NCI-H510A treated with DMSO at 0.1 percent for 48 hours (cell line): ENCODE measurements around the gene ZGRF1.
A peak's percentile ranks its signal among the peaks of the same experiment; 100 is the strongest.
"Not testable (repeated sequence)": the region's sequence is repeated elsewhere in the genome, so short reads cannot be mapped to it uniquely, and the experiment has no call there.

ENCODE experiments used
- DNase-seq: peaks from one replicate; lab custom pipeline; 2025; lab: John Stamatoyannopoulos, UW

Gene ZGRF1, protein sequence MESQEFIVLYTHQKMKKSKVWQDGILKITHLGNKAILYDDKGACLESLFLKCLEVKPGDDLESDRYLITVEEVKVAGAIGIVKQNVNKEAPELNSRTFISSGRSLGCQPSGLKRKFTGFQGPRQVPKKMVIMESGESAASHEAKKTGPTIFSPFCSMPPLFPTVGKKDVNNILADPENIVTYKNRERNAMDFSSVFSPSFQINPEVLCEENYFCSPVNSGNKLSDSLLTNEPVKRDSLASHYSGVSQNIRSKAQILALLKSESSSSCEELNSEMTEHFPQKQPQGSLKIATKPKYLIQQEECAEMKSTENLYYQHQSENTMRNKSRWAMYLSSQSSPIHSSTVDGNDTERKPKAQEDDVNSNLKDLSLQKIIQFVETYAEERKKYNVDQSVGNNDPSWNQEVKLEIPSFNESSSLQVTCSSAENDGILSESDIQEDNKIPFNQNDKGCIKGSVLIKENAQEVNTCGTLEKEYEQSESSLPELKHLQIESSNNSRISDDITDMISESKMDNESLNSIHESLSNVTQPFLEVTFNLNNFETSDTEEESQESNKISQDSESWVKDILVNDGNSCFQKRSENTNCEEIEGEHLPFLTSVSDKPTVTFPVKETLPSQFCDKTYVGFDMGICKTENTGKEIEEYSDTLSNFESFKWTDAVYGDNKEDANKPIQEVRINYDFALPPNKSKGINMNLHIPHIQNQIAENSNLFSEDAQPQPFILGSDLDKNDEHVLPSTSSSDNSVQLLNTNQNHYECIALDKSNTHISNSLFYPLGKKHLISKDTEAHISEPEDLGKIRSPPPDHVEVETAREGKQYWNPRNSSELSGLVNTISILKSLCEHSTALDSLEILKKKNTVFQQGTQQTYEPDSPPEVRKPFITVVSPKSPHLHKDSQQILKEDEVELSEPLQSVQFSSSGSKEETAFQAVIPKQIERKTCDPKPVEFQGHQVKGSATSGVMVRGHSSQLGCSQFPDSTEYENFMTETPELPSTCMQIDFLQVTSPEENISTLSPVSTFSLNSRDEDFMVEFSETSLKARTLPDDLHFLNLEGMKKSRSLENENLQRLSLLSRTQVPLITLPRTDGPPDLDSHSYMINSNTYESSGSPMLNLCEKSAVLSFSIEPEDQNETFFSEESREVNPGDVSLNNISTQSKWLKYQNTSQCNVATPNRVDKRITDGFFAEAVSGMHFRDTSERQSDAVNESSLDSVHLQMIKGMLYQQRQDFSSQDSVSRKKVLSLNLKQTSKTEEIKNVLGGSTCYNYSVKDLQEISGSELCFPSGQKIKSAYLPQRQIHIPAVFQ (N-terminal part only)

DNA sequence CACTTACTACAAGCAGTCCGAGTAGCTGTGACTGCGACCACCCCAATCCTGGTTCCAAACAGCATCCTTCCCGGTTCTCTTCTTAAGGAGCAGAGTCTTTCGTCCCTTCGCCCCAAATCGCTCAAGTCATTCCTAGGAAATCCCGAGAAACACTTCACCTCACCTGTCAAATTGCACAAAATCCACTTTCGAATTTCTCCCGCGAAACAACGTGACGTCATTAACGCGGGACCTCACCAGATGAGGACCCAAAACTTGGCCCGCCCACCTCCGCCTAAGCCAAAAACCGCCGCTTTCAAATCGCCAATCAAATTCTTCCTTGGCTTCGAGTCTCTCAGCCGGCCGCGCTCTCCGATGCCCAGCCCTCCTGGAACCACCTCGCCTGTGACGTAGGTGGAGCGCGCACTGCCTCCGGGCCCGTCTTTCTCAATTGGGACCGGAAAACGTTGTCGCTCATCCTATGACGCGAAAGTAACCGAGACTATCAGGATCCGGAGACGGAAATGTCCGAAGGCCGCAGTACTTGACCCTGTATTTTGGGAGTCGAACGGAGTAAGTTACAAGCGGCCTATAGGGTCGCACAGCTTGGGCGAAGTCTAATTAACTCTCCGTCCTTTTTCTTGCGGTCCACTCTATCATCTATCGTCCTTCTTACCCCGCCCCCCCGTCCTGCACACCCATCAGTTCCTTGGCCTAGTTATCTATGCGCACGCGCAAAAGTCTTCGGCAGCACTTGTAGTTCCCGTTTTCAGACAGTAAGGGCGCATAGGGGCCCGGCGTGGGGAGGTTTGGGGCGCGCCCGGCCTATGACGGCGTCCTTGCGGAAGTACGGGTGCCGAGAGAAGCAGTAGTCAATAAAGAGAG lies at the start of gene ZGRF1, which contains the start of gene LARP7:
TSS of gene ZGRF1 (minus strand) at position 222 of the 864 bp plus-strand sequence. CDS start 3,733 bp downstream, outside the sequence.
TSS of gene LARP7 (plus strand) at position 456 of the 864 bp plus-strand sequence. CDS start 7,527 bp downstream, outside the sequence.
- DNase-seq = peak; percentile 92

DNA sequence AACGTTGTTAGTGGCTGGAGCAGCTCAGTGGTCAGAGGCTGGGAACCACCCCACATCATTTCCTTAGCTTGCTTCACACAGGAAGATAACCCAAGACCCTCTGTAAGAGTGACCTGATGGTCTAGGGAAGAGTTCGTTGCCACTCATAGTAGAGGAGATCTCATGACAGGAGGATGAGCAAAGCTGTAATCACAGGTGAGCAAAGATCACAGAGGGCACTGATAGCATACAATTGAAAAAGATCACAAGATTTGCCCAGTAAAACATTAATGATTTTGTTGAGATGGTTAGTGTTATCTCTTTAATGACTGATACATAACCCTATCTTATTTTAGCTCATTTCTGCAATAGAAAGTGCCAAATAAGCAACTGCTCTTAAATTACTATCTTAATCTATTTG lies 44.3 kb upstream of the ZGRF1 start:
- DNase-seq = no peak

GRCh38 chr4:112677519-112678091 lies 40.9 kb upstream of the ZGRF1 start:
- no peak for DNase-seq

DNA sequence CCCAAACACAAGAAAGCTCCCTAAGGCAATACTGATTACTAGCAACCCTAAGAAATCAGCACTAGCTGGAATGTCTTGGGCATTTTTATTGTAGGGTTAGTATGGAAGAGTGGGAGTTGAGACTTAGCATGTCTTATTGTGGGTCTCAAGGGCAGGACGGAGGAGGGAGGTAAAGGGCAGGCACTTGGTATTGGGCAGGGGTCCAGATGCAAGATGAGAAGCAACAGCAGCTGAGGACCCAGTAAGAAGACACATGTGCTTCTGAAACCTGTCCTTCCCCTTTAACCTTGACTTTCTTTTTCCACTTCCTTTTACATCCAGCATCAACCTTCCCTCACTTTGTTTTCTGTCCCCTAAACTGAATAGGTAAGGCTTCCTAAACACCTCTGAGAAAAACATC lies 37.7 kb upstream of the ZGRF1 start:
- DNase-seq = no peak

GRCh38 chr4:112673686-112674085 lies 37.0 kb upstream of the ZGRF1 start:
- DNase-seq = no peak

- DNase-seq = no peak
Measured at GRCh38 chr4:112673076-112673475, 36.4 kb upstream of the ZGRF1 start.

DNA sequence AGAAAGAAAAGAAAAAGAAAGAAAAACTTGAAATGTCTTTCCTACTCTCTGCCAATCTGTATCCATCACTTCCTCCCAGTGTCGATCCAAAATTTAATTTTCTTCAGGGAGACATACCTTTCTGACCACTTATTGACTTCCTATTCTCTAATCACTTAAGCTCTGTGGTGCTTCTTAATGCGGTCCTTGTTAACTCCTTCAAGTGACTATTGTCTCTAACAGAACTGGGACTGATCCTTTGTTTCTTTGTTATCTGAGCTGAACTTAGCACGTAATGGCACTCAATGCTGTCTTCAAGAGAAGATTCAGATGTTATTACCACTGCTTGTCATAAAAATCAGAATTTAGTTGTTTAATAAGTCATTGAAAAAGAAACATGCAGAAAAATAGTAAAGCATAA lies 31.4 kb upstream of the ZGRF1 start:
- DNase-seq = no peak

DNA sequence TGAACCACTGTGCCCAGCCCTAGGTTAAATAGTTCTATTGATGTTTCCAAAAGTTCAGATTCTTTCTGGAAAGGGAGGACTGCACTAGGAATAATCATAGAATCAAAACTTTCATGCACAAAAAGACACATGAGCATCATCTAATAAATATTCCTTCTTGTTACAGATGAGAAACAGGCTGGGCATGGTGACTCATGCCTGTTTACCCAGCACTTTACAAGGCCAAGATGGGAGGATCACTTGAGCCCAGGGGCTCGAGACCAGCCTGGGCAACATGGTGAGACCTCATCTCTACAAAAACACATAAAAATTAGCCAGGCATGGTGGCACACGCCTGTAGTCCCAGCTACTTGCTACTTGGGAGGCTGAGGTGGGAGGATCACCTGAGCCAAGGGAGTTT lies 27.9 kb upstream of the ZGRF1 start:
- DNase-seq = no peak

- DNase-seq = not testable (repeated sequence)
Measured at GRCh38 chr4:112656115-112656514, 19.4 kb upstream of the ZGRF1 start.

DNA sequence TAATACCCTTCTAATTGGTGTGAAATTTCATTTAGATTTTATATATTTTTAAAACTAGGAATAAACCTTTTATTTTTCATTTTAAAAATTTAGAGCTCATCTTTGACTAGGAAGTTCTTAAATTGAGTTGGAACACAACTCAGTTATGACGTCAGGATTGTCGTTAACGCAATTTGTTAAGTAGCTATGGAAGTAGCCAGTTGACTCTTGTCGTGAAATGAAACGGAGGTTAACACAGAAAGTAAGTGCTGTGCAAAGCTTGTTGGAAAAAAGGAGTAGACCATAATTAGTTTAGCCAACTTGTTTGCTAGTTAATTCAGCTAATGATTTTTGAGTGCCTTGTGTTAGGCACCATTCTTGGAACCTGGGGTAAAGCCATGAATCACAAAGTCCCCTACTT lies 18.6 kb upstream of the ZGRF1 start:
- DNase-seq = no peak

DNA sequence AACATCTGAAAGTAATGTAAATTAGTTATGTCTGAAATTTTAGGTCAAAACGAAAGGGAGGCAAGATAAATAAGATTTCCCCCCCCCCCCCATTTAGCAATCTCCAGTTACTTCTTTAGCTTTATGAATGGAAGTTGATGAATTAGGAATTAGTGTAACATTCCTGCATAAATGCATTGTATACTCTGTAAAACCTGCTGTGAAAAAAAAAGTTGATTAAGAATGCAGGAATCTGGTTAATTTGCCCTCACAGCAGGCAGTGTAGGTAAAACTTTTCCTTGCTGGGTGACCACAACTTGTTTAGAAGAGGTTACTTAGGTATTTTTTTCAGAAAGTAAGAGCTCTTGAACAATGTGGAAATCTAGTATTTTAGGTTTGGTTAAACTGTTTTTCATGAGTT lies 15.5 kb upstream of the ZGRF1 start:
- DNase-seq = no peak

DNA sequence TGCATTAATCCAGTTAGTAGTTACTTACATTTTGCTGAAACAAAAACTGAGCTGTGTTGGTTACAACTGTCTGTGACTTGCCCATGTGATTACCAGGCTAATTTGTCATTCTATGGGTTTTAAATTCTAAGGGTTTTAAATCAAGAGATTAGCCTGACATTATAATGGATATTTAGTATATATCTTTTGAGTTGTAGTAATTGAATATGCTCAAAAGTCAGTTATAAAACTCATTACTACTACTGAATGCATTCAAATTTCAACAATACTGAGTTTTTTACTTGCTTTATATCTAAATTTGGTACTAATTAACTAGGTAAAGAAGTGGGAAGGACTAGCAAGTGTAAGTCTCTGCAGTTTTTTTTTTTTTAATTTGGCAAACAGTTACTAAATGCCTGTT lies 14.9 kb upstream of the ZGRF1 start:
- DNase-seq = no peak

DNA sequence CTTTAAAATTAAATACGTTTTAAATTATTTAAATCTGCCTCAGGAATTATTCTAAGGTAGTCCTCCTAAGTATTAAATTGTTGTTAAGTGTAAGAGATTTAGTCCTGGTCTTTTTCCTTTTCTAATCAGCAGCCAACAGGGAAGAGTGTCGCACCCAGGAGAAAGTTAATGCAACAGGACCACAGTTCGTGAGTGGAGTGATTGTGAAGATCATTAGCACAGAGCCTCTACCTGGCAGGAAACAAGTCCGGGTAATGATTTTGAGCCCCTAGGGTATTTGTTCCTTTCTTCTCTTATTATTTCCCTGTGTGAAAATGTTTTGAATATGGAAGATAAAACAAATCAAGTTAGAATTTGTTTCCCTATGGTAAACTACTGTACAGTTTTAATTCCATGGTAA lies 13.6 kb upstream of the ZGRF1 start:
- DNase-seq = no peak

DNA sequence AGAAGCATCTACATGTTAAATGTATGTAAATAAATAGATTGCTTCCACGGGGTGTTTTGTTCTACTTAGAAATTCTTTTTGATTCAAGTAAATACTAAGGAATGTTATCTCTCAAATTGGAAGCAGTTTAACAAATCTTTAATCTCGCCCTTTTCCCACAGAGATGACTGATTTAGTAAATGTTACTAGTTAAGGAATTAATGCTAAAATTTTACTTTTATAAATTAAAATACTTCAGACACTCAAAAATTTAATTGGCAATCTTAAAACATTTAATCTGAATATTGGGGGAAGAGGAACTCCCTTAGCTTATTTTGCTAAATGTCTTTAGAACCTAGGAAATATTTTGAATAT lies 12.3 kb upstream of the ZGRF1 start:
- no peak for DNase-seq

DNA sequence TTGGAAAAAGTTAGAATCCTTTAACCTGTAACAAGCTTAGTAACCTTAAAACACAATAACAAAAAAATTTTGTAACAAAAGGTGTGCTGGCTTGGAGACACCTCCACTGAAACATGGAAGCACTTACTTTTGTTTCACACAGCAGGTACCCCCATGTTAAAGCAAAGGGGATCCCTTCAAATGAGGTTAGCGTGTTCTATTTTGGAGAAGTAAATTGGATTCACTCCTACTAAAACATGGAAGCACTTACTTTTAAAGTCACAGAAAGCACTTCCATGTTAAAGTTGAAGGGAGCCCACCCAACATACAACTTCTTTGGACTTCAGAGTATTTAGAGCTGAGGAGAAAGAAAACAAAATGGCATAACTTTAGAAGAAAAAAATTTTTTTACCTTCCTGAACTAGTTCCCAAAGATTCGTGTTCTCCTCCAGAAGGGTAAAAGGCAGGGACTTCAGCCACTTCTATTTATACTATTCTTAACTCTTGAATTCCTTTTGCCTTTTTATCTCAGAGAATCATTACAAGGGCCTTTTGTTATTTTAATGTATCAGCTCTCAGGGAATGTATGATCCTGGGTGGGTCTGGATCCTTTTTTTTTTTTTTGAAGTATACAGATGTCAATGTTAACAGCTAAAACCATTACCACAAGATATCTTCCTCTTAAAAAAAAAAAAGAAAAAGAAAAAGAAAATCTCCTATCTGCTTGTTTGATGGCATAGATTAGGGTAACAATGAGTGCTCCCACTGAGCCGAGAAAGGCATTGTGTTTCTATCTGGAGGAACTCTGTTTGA lies 11.8 kb upstream of the ZGRF1 start:
- DNase-seq = no peak

DNA sequence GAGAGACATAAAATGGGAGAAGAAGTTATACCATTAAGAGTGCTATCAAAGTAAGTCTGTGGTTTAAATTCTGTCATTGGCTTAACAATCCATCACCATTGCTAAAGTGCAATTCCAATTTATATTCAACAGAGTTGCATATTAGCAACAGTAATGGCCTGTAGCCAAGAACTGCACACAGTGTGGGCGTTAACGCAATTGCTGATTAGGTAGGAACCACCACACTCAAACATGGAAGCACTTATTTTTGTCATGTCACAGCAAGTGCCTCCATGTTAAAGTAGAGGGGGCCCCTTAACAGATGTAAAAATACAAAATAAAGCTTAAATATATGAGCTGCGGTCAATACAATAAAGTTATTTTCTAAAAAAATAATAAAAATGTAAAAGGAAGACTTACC lies 11.1 kb upstream of the ZGRF1 start:
- DNase-seq = no peak

DNA sequence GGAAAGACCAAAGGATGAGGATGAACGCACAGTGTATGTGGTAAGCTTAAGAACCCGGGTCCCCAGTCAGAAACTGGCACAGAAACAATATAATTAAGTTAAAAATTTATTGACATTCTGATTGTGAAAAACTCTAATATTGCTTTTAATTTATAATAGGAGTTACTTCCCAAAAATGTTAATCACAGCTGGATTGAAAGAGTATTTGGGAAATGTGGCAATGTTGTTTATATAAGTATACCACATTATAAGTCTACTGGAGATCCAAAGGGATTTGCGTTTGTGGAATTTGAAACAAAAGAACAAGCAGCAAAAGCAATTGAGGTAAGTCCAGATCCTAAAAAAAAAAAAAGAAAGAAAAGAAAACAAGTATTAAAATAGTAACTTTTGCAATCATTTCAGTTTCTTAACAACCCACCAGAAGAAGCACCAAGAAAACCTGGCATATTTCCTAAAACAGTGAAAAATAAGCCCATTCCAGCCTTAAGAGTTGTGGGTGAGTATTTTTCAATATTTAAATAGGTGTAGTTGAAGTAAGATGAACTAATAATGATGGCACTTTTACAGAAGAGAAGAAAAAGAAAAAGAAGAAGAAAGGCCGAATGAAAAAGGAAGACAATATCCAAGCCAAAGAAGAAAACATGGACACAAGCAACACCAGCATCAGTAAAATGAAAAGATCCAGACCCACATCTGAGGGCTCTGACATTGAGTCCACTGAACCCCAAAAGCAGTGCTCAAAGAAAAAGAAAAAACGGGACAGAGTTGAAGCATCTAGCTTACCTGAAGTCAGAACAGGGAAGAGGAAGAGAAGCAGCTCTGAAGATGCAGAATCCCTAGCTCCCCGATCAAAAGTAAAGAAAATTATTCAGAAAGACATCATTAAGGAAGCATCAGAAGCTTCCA lies 10.2 kb upstream of the ZGRF1 start:
- DNase-seq = no peak

GRCh38 chr4:112645541-112646329 lies 9.0 kb upstream of the ZGRF1 start:
- no peak for DNase-seq
